DND-41 (cell line): ENCODE results near the gene GOSR2.

ENCODE experiments used
- CTCF ChIP-seq: IDR thresholded peaks from 2 replicates; pipeline ENCODE4 v1.5.1; 2012; ENCODE audit warnings: borderline replicate concordance, low read length, moderate library complexity, mild to moderate bottlenecking; ENCODE audit not compliant: poor library complexity, severe bottlenecking; ENCODE audit errors: extremely low read depth
- EZH2 ChIP-seq: IDR thresholded peaks from 3 replicates; pipeline ENCODE4 v1.6.1; 2012; ENCODE audit warnings: borderline replicate concordance, low read depth, mild to moderate bottlenecking, moderate library complexity, low read length, inconsistent platforms; ENCODE audit not compliant: severe bottlenecking

GRCh38 chr17:46908068-46908737 is 14.8 kb upstream of the GOSR2 start:
- no peak for TF ChIP-seq CTCF
- no peak for TF ChIP-seq EZH2
